B cell (primary cell): ENCODE results near the gene WWC2. TPM values are rescaled to one million over a fixed set of nuclear protein-coding genes. Genes with fewer than 3 reads are reported as not detected.

Source experiments
- ATAC-seq: fragments of 200-7000 bp; cut with Tn5 transposase; one replicate; pipeline ENCODE4 v1.10.0; 2021; ENCODE audit warnings: low read depth, mild to moderate bottlenecking, moderate number of reproducible peaks, moderate library complexity
- CTCF ChIA-PET: fragments of 350-600 bp; sonication (Branson Sonifier 250); formaldehyde crosslinking; loops from one replicate; lab custom pipeline; 2021; ENCODE audit warnings: antibody characterized with exemption, inconsistent platforms; lab: Charles Lee
- POLR2A ChIA-PET: fragments of 350-600 bp; sonication (Branson Sonifier 250); formaldehyde crosslinking; loops from one replicate; lab custom pipeline; 2021; ENCODE audit warnings: antibody characterized with exemption; lab: Charles Lee
- DNase-seq: peaks from one replicate; pipeline ENCODE4 v3.0.0; 2013
- H2AFZ ChIP-seq: 2 replicates; pipeline ENCODE4 v1.6.1; 2012; ENCODE audit warnings: mild to moderate bottlenecking, low read depth, low read length; ENCODE audit not compliant: insufficient read depth, poor library complexity, severe bottlenecking
- H3K27ac ChIP-seq, 2 donors: 1 replicate in 1 of 2; 2 replicates in 1 of 2; pipeline ENCODE4 v1.5.1; 2012 to 2013; ENCODE audit warnings: low read length in 2 of 2, mild to moderate bottlenecking in 2 of 2, moderate library complexity in 1 of 2
- H3K27me3 ChIP-seq, 4 experiments: fragments of 200-600 bp in 1 of 4; sonication (generic) in 1 of 4; replicated peaks in 1 of 4; 1 replicate in 2 of 4; 2 replicates in 2 of 4; pipeline versions ENCODE4 v1.6.1 to v1.7.0; 2013 to 2016; ENCODE audit warnings: low read length in 3 of 4, mild to moderate bottlenecking in 2 of 4, mixed read lengths in 1 of 4, moderate library complexity in 1 of 4; ENCODE audit not compliant: insufficient read depth in 4 of 4, control insufficient read depth in 3 of 4; ENCODE audit errors: control extremely low read depth in 1 of 4
- H3K36me3 ChIP-seq, 2 experiments: replicated peaks in 1 of 2; 1 replicate in 1 of 2; 2 replicates in 1 of 2; pipeline versions ENCODE4 v1.6.1 to v1.7.1; 2013; ENCODE audit warnings: low read length in 1 of 2; ENCODE audit not compliant: insufficient read depth in 2 of 2, control insufficient read depth in 1 of 2; ENCODE audit errors: control extremely low read depth in 1 of 2, extremely low read depth in 1 of 2
- H3K4me1 ChIP-seq, 2 donors: fragments of 200-600 bp in 1 of 2; sonication (generic) in 1 of 2; 1 replicate in 1 of 2; 2 replicates in 1 of 2; pipeline versions ENCODE4 v1.5.1 to v1.6.1; 2013 to 2017; ENCODE audit warnings: low read length in 2 of 2; ENCODE audit not compliant: control insufficient read depth in 2 of 2, insufficient read depth in 2 of 2
- H3K4me2 ChIP-seq: replicated peaks from 2 replicates; pipeline ENCODE3; 2012; ENCODE audit warnings: mild to moderate bottlenecking, low read depth, low read length; ENCODE audit not compliant: poor library complexity, severe bottlenecking
- H3K4me3 ChIP-seq, 5 experiments: fragments of 200-600 bp in 1 of 5; sonication (generic) in 1 of 5; 1 replicate in 3 of 5; 2 replicates in 2 of 5; pipeline versions ENCODE4 v1.5.1 to v1.7.0; 2011 to 2016; ENCODE audit warnings: low read length in 4 of 5, mild to moderate bottlenecking in 4 of 5, low read depth in 2 of 5, control low read depth in 1 of 5, moderate library complexity in 1 of 5; ENCODE audit not compliant: insufficient read depth in 1 of 5; ENCODE audit errors: control extremely low read depth in 1 of 5, extremely low read depth in 1 of 5
- H3K79me2 ChIP-seq: fragments of 200-600 bp; sonication (generic); one replicate; pipeline ENCODE4 v1.6.0; 2016; ENCODE audit warnings: low read length; ENCODE audit not compliant: control insufficient read depth, insufficient read depth
- H3K9ac ChIP-seq: fragments of 200-600 bp; sonication (generic); 2 replicates; pipeline ENCODE4 v1.6.1; 2017; ENCODE audit warnings: mild to moderate bottlenecking, low read length, moderate library complexity
- H3K9me3 ChIP-seq, 3 donors: one replicate each; pipeline versions ENCODE4 v1.6.1 to v1.7.1; 2013; ENCODE audit warnings: low read length in 2 of 3; ENCODE audit not compliant: control insufficient read depth in 2 of 3, insufficient read depth in 1 of 3; ENCODE audit errors: control extremely low read depth in 1 of 3
- H4K20me1 ChIP-seq: 2 replicates; pipeline ENCODE4 v1.6.0; 2012; ENCODE audit warnings: mild to moderate bottlenecking, low read length; ENCODE audit not compliant: insufficient read depth, control insufficient read depth, poor library complexity, severe bottlenecking
- H3K27ac Mint-ChIP-seq: one replicate; pipeline ENCODE4 v1.8.0; 2021; ENCODE audit warnings: mixed read lengths
- H3K27me3 Mint-ChIP-seq: one replicate; pipeline ENCODE4 v1.8.0; 2021; ENCODE audit warnings: mixed read lengths
- H3K4me1 Mint-ChIP-seq: one replicate; pipeline ENCODE4 v1.8.0; 2021; ENCODE audit warnings: mixed read lengths
- H3K4me3 Mint-ChIP-seq: one replicate; pipeline ENCODE4 v1.8.0; 2021; ENCODE audit warnings: mixed read lengths
- H3K9me3 Mint-ChIP-seq: one replicate; pipeline ENCODE4 v1.8.0; 2022; ENCODE audit warnings: mixed read lengths; ENCODE audit not compliant: insufficient read depth
- CTCF ChIP-seq: fragments of 200-600 bp; IDR thresholded peaks from one replicate; pipeline ENCODE4 v1.8.0; 2022; ENCODE audit warnings: antibody characterized with exemption, mild to moderate bottlenecking
- EZH2 ChIP-seq: IDR thresholded peaks from 2 replicates; pipeline ENCODE4 v1.6.1; 2012; ENCODE audit warnings: borderline replicate concordance, low read depth, mild to moderate bottlenecking, moderate library complexity, low read length; ENCODE audit not compliant: insufficient read depth, poor library complexity, severe bottlenecking
- WGBS: methylation state at CpG from one replicate; pipeline ENCODE4 v1.1.5; 2013; ENCODE audit warnings: missing lambda C conversion rate; ENCODE audit not compliant: insufficient coverage; 5-methylcytosine and 5-hydroxymethylcytosine counted together
- intact Hi-C: fragments of 100-400 bp; cut with micrococcal nuclease; formaldehyde crosslinking; loops from one replicate; pipeline ENCODE4 v1.10.0; 2022
- polyA plus RNA-seq: library from polyadenylated mRNA; depleted of rRNA; stranded (reverse); fragments of >200 nt; gene quantifications from 2 replicates; pipeline ENCODE4 v1.2.3, GENCODE V29; 2012
- total RNA-seq, 2 donors: library from RNA; stranded (reverse); fragments of 120-200 nt in 1 of 2; gene quantifications; 1 replicate in 1 of 2; 2 replicates in 1 of 2; pipeline versions ENCODE4 v1.2.3 to v1.2.4, GENCODE V29; 2013 to 2022

WWC2 gene
- total and polyA plus RNA-seq, 2 donors (not counting 1 experiment from before 2014, with no cell fraction given) = 0.07 to 0.32 TPM

- Histone ChIP-seq H3K4me3 (no peak overlapping the region), H3K27me3 (no peaks in the 10 kb centered on the region), H2AFZ (no peak overlapping the region), H3K9ac (no peak overlapping the region), H3K9me3 (no peaks in the 10 kb centered on the region), H3K79me2 (no peaks in the 10 kb centered on the region), H3K4me1 (no peaks in the 10 kb centered on the region), H4K20me1 (no peaks in the 10 kb centered on the region), H3K36me3 (no peaks in the 10 kb centered on the region), H3K27ac (no peak overlapping the region), H3K4me2 (no peak overlapping the region)
- intact Hi-C loops = no loop called here
- ATAC-seq (no peak), DNase-seq (no peak)
- Mint-ChIP-seq H3K27ac (no peak overlapping the region), H3K4me3 (no peak overlapping the region), H3K27me3 (peaks cover 11% of the 10 kb centered on the region), H3K9me3 (no peaks in the 10 kb centered on the region), H3K4me1 (no peaks in the 10 kb centered on the region)
- ChIA-PET CTCF (no interaction called here), POLR2A (no interaction called here)
- 96% methylated on average over 8 of the region's 8 CpGs for WGBS
- TF ChIP-seq EZH2 = no peak
- TF ChIP-seq CTCF = no peak
These were observed 112.5 kb downstream of the WWC2 start for GRCh38 chr4:183211533-183211932.

GRCh38 chr4:183213996-183214395 lies 114.9 kb downstream of the WWC2 start:
- no peak overlapping the region for H3K27ac ChIP-seq
- H3K4me1 ChIP-seq = no peaks in the 10 kb centered on the region
- no peak overlapping the region for H2AFZ ChIP-seq
- intact Hi-C loops = no loop called here
- no peaks in the 10 kb centered on the region for H3K79me2 ChIP-seq
- no peak overlapping the region for H3K9ac ChIP-seq
- WGBS = no CpG with 5 or more reads among the region's 2 CpGs
- DNase-seq (no peak), ATAC-seq (no peak)
- no peaks in the 10 kb centered on the region for H3K9me3 ChIP-seq
- Mint-ChIP-seq H3K27ac (no peak overlapping the region), H3K4me1 (no peaks in the 10 kb centered on the region), H3K9me3 (no peaks in the 10 kb centered on the region), H3K4me3 (no peak overlapping the region), H3K27me3 (peaks cover 4% of the 10 kb centered on the region)
- TF ChIP-seq CTCF (no peak), EZH2 (no peak)
- ChIA-PET POLR2A (no interaction called here), CTCF (no interaction called here)
- H3K4me3 ChIP-seq = no peak overlapping the region
- no peaks in the 10 kb centered on the region for H3K36me3 ChIP-seq
- no peak overlapping the region for H3K4me2 ChIP-seq
- H3K27me3 ChIP-seq = no peaks in the 10 kb centered on the region
- H4K20me1 ChIP-seq = no peaks in the 10 kb centered on the region
